GDM1 (cell line): ENCODE results near the gene AKT1.
"Not testable (repeated sequence)": the region's sequence is repeated elsewhere in the genome, so short reads cannot be mapped to it uniquely, and the experiment has no call there.

Experiments used
- DNase-seq: peaks from one replicate; lab custom pipeline; 2025; lab: John Stamatoyannopoulos, UW

Gene AKT1

DNA sequence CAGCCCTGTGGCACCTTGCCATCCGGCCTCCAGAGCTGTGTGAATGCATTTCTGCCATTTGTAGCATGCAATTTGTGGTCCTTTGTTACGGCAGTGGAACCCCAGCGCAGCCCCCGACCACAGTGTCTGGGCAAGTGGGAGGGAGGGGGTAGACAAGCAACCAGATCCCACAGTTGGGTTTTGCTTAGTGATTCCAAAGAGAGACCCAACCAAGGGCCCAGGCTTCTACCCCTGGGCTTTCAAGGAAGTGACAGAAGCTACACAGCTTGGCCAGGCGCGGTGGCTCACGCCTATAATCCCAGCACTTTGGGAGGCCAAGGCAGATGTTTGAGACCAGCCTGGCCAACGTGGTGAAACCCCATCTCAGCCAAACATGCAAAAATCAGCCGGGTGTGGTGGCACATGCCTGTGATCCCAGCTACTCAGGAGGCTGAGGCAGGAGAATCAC, 23.2 kb upstream of the AKT1 start:
- DNase-seq = no peak

DNA sequence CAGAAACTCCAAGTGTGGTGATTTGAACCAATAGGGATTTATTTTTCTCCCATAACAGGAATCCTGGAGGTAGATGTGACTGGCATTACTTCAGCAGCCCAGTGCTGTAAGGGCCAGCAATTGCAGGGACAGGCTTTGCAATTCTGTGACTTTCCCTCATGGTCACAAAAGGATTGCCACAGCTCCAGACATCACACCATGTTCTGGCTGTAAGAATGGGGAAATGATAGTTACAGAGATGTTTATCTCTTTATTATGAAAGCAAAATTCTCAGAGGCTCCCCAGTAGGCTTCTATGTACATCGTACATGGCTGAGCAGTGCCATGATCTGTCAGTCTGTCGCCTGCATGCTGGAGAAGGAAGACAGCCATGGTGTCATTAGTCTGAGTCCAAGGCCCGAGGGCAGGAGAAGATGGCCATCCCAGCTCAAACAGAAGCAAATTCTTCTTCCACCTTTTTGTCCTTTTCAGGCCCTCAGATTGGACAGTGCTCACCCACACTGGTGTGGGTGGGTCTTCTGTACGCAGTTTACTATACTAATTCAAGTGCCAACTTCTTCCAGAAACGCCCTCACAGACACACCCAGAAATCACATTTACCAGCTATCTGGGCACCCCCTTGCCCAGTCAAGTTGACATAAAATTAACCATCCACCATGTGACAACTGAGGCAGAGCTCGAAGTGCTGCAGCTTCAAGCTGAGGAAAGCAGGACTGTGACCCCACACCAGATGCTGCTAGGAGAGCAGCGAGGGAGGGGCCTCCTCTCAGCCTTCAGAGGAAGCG, 22.6 kb upstream of the AKT1 start:
- no peak for DNase-seq

DNA sequence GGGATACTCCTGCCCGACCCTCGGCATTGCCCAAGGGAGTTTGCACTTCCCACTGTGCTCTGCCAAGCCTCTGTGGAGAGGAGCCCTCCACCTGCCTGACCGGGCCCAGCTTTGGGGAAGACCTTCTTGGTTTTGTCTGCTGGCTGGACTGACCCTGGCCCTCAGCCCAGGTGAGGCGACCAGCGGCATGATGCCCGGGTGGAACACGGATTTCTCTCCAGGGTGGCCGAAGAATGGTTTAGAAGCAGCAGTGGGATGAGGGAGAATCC, 21.0 kb upstream of the AKT1 start:
- no peak for DNase-seq

DNA sequence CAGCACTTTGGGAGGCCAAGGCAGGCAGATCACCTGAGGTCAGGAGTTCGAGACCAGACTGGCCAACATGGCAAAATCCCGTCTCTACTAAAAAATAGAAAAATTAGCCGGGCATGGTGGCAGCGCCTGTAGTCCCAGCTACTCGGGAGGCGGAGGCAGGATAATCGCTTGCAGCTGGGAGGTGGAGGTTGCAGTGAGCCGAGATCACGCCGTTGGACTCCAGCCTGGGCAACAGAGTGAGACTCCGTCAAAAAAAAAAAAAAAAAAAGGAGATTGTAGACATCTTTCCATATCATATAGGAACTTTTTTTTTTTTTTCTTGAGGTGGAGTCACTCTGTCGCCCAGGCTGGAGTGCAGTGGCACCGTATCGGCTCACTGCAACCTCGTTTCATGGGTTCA, 19.2 kb upstream of the AKT1 start:
- not testable (repeated sequence) for DNase-seq

DNA sequence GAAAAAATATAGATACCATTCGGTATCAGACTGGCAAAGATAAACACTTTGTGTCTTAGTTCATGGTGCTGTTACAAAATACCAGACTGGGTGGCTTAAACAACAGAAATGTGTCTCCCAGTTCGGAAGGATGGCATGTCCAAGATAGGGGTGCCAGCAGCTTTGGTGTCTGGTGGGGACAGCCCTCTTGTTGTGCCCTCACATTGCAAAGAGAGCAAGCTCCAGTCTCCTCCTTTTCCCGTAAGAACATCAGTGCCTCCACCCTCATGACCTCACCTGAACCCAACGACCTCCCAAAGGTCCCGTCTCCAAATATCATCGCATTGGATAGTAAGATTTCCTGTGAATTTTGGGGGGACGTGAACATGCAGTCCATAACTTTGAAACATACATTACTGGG, 17.7 kb upstream of the AKT1 start:
- no peak for DNase-seq

- DNase-seq = no peak
Measured at GRCh38 chr14:104810316-104810715, 14.8 kb upstream of the AKT1 start.

DNA sequence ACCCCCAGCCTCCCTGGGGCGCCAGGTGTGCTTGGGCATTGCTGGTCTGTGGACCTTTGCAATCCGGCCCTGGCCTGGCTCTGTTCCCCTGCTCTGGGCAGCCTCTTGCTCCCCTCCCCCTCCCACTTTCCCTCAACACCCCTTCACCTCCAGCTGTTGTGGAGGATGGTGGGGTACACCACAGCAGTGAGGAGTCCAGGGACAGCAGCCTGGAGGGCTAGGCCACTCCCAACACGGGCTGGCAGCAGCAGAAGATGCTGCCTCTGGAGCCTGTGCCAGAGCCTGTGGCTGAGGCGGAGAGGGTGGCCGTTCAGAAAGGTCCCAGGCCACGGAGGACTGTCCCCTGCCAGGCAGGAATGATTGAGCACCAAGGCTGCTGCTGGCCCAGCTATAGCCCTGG, 12.9 kb upstream of the AKT1 start:
- DNase-seq = no peak

GRCh38 chr14:104806625-104807465, 11.3 kb upstream of the AKT1 start:
- no peak for DNase-seq

DNA sequence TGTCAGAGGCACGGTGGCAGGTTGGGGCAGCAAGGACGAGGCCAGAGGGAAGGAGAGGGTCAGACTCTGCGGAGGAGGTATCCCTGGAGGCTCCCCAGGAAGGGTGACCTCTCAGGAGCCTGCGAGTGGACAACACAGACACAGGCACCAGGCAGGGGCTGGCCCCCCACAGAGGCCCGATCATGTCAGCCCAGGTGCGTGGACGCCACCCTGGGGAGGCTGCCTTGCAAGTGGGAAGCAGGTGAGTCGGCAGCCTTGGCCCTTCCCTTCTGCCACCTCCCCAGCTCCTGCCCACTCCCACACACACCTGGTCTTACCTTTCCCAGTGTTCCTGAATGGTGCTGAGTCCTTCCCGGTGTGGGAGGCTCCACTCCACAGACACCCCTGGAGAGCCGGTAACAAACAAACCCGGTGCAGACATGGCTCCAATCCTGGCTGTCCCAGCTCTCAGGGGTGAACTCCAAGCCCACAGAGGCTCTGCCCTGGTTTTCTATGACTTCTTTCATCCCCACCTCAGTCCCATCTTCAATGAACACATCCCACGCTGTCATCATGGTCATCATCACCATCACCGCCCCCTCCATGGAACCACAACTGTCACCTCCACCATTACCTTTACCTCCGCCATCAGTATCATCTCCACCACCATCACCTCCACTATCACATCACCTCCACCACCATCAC, 10.5 kb upstream of the AKT1 start:
- no peak for DNase-seq

- DNase-seq = no peak
Measured at GRCh38 chr14:104805326-104805678, 9.8 kb upstream of the AKT1 start.

GRCh38 chr14:104804481-104805325, 9.2 kb upstream of the AKT1 start:
- no peak for DNase-seq

- no peak for DNase-seq
Measured at GRCh38 chr14:104803912-104804410, 8.4 kb upstream of the AKT1 start.

DNA sequence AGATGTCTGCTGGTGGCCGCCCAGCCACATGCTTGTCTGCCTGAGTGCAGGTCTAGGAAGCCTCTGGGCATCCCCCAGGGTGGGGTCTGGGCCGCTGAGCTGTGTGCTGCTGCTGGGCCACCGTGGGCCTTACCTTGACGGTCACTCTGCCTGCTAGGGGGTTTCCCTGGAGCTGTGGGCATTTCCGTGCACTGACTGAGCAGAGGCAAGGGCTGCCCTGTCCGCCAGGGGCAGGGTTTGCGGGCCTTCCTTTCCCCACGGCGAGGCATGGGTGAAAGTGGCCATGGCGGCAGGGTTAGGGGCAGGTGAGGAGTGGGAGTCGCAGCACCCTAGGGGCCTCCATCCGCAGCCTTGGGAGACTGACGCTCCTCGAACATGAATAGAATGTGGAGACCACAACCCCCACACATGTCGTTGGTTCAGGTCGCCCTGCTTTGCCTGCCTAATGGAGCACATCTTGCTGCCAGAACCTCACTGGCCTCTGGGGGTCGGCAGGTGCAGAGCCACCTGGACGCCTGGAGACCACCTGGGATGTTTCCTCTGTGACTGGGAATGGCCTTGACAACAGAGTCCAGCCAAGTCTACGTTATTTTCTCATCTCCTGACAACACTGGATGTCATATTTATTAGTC, 7.8 kb upstream of the AKT1 start:
- no peak for DNase-seq

- DNase-seq = no peak
Measured at GRCh38 chr14:104802394-104803184, 7.0 kb upstream of the AKT1 start.

GRCh38 chr14:104801520-104802393, 6.2 kb upstream of the AKT1 start:
- DNase-seq = no peak

DNA sequence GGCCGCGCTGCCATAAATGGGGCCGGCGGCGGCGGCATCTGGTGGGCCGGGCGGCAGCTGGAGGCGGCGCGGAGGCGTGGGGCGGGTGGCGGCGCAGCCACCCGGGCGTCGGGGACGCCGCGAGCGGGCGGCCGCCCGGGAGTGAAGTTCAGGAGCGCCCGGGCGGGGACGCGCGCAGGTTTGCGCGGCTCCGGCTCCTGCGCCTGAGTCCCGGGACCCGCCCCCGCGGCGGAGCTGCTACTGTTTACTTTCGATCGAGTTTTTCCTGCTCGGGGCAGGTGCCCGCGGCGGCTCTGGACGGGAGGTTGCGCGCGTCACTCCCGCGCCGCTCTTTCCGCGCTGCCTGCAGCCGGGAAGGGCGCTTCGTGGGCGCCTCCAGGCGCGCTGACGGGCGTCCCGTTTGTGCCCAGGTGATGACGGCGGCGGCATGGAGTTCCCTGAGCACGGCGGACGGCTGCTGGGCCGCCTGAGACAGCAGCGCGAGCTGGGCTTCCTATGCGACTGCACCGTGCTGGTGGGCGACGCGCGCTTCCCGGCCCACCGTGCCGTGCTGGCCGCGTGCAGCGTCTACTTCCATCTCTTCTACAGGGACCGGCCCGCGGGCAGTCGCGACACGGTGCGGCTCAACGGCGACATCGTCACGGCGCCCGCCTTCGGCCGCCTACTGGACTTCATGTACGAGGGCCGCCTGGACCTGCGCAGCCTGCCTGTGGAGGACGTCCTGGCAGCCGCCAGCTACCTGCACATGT, 5.4 kb upstream of the AKT1 start, which contains the start of gene ZBTB42:
TSS of gene ZBTB42 (plus strand) at position 331 of the 749 bp plus-strand sequence. CDS start at position 428, 97 bp downstream.
- peak; percentile 41 for DNase-seq

DNA sequence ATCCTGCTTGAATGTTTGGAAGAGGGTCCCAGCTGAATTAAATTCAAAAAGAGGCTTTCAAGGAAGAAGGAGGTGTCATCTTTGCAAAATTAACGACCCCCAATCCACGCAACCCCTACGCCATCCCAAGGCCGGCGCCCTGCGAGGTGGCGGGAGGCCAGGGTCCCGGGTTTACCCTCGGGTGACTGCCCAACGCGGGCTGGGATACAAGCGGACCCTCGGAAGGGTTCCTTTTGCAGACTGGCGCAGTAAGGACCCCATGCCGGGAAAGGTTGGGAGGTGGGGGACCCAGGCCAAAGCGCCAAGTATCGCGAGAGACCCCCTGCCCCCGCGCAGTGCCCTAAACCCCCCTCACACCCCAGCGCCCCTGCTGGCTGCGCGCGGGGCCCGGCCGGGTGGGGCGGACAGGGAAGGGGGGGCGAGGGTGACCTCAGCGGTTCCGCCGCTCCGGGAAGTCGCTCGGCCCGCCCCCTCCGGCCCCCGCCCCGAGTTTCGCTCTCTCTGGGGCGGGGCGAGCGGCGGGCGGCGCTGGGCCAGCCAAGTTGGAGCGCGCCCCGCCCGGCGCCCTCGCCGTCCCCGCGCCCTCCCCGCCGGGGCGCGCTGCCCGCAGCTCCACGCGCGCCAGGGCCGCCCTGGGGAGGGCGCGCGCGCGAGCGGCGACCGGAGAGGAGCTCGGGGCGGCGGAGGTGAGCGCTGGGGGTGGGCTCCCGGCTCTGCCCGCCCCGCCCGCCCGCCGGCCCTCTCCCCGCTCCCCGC, 4.6 kb upstream of the AKT1 start:
- peak; percentile 59 for DNase-seq
